Brain microvascular endothelial cell (primary cell): Measurements from ENCODE around the gene BRME1.

Experiments
- DNase-seq: peaks from one replicate; pipeline ENCODE4 v3.0.0-alpha.2; 2020
- H3K27ac ChIP-seq: fragments of 250-450 bp; sonication (Bioruptor Pico); 2 replicates; pipeline ENCODE4 v1.5.1; 2020; ENCODE audit warnings: mild to moderate bottlenecking, moderate library complexity
- H3K27me3 ChIP-seq: fragments of 250-450 bp; sonication (Bioruptor Pico); replicated peaks from 2 replicates; pipeline ENCODE4 v1.5.1; 2020; ENCODE audit warnings: mild to moderate bottlenecking
- H3K36me3 ChIP-seq: fragments of 250-450 bp; sonication (Bioruptor Pico); replicated peaks from 2 replicates; pipeline ENCODE4 v1.5.1; 2020; ENCODE audit warnings: mild to moderate bottlenecking
- H3K4me3 ChIP-seq: 2 replicates; pipeline ENCODE4 v1.5.1; 2011; ENCODE audit warnings: low read depth, mild to moderate bottlenecking, control low read depth, low read length, moderate library complexity
- in situ Hi-C: cut with HindIII; loops from 2 replicates; pipeline ENCODE4 v1.10.0; 2017; ENCODE audit warnings: low sequenced_read_pairs, low pct_ligation_motif_present
- TF ChIP-seq, protein P1 (sequence below): IDR thresholded peaks from 2 replicates; pipeline ENCODE4 v1.5.1; 2011; ENCODE audit warnings: low read depth, mild to moderate bottlenecking, moderate library complexity, low read length, control low read depth, inconsistent platforms; ENCODE audit errors: missing control alignments

Gene BRME1

DNA sequence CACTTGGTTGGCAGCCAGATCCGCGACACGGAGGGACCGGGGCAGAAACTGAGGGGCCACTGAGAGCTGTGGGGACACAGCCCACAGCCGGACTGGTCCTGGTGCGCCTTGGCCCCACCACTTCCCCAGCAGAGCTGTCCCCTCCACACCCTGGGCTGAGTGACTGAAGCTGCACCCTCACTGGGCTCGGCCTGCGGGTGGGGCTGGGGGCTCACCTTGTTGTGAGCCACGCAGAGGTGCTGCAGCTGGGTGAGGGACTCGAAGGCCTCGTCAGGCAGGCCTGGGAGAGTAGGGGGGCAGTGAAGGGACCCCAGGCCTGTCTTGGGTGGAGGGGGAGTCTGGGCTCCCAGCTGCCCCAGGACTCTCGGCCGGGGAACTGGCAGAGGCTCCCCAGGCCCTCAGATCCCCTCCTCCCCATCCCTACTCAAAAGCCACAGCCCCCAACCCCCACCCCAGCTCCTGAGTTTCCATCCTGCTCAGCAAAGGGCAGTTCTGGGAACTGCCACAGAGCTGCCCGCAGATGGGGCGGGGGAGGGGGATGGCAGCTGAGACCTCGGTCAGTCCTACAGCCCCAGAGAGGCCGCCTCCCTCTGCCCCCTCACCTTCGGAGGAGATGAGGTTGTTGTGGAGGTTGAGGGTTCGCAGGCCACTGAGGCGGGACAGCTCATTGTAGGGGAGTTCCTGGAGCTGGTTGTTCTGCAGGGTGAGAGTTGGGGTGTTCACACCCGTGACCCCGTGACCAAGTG lies 30.0 kb upstream of the BRME1 start:
- in situ Hi-C loops, result no loop called here
- no peak overlapping the region for H3K27ac ChIP-seq
- no peaks in the 10 kb centered on the region for H3K36me3 ChIP-seq
- no peak for DNase-seq
- H3K27me3 ChIP-seq, result no peaks in the 10 kb centered on the region
- H3K4me3 ChIP-seq, result no peak overlapping the region
- TF ChIP-seq, protein P1, sequence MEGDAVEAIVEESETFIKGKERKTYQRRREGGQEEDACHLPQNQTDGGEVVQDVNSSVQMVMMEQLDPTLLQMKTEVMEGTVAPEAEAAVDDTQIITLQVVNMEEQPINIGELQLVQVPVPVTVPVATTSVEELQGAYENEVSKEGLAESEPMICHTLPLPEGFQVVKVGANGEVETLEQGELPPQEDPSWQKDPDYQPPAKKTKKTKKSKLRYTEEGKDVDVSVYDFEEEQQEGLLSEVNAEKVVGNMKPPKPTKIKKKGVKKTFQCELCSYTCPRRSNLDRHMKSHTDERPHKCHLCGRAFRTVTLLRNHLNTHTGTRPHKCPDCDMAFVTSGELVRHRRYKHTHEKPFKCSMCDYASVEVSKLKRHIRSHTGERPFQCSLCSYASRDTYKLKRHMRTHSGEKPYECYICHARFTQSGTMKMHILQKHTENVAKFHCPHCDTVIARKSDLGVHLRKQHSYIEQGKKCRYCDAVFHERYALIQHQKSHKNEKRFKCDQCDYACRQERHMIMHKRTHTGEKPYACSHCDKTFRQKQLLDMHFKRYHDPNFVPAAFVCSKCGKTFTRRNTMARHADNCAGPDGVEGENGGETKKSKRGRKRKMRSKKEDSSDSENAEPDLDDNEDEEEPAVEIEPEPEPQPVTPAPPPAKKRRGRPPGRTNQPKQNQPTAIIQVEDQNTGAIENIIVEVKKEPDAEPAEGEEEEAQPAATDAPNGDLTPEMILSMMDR, result no peak

DNA sequence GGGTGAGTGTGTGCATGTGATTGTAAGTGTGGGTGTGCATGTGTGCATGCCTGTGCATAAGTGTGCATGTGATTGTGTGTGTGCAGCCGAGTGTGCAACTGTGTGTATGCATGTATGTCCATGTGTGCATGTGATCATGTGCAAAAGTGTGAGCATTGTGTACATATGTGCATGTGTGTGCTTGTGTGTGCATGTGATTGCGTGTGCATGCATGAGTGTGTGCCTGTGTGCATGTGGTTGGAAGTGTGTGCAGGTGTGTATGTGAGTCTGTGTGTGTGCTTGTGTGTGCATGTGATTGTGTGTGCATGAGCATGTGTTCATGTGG lies 28.8 kb upstream of the BRME1 start:
- Histone ChIP-seq H3K4me3 (no peak overlapping the region), H3K27ac (no peak overlapping the region), H3K27me3 (no peaks in the 10 kb centered on the region), H3K36me3 (no peaks in the 10 kb centered on the region)
- TF ChIP-seq, protein P1, result no peak
- DNase-seq, result no peak
- in situ Hi-C loops, result no loop called here

DNA sequence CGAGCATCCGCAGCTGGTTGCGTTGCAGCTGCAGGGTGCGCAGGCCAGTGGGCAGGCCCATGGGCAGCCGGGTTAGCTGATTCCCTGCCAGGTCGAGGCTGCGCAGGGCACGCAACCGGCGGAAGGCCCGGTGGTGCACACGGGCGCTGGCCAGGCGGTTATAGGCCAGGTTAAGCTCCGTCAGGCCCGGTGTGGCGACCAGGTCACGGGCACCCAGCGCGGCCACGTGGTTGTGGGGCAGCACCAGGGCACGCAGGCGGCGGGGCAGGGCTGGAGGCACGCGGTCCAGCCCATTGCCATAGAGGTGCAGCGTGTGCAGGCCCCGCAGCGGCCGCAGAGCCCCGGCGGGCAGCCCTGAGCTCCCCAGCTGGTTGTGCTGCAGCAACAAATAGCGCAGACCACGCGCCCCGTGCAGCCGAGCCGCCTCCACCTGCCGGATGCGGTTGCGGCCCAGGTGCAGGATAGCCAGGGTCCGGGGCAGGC lies 27.0 kb upstream of the BRME1 start:
- no peak overlapping the region for H3K4me3 ChIP-seq
- TF ChIP-seq, protein P1, result no peak
- no peak overlapping the region for H3K27ac ChIP-seq
- no peak for DNase-seq
- in situ Hi-C loops, result no loop called here
- no peaks in the 10 kb centered on the region for H3K36me3 ChIP-seq
- H3K27me3 ChIP-seq, result no peaks in the 10 kb centered on the region

DNA sequence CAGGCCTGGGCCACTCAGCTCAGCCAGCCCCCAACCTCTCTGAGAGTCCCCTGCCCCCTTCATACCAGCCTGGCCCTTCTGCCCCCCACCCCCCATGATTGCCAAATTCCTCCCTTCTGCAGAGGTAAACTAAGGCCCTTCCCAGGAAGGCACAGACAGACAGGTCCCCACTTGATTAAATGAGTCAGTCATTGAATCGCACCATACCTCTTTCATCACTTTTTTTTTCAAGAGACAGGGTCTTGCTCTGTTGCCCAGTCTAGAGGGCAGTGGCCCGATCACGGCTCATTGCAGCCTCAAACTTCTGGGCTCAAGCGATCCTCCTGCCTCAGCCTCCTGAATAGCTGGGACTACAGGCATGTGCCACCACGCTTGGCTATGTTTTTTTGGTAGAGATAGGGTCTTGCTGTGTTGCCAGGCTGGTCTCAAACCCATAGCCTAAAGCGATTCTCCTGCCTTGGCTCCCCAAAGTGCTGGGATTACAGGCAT lies 26.3 kb upstream of the BRME1 start:
- no peak for DNase-seq
- no peak overlapping the region for H3K4me3 ChIP-seq
- TF ChIP-seq, protein P1, result no peak
- no peak overlapping the region for H3K27ac ChIP-seq
- in situ Hi-C loops, result no loop called here
- no peaks in the 10 kb centered on the region for H3K27me3 ChIP-seq
- H3K36me3 ChIP-seq, result no peaks in the 10 kb centered on the region

DNA sequence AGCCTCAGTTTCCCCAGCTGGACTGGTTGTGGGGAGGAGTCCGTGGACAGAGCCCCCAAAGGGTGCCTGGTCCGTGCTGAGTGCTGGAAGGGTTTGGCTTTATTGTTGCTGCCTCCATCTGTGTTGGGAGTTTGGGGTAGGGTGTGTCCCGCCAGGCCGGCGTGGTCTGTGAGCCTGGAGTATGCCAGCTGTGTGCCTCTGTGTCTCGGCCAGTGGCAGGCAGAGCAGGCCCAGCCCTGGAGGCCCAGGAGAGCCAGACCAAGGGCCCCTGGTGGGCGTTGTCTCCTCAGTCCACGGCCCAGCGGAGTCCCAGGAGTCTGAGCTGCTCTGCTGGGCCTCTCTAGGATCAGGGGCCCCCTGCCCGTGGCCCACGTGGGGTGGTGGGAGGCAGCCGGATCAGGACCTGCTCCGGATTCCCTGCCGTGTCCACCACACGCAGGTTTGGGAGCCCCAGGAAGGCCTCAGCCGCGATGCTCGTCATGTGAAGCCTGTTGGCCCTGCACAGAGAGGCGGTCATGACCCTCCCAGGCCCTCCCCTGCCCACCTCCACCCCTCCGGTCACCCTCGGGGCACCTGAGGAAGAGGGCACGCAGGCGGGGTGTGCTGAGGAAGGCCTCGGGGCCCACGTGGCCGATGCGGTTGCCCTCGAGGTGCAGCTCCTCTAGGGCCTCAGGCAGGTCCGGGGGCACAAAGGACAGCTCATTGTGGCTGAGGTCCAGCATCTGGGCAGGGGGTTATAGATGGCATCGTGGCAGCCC lies 25.7 kb upstream of the BRME1 start:
- H3K4me3 ChIP-seq, result no peak overlapping the region
- peaks cover 2% of the 10 kb centered on the region for H3K36me3 ChIP-seq
- in situ Hi-C loops, result no loop called here
- DNase-seq, result no peak
- no peak overlapping the region for H3K27ac ChIP-seq
- TF ChIP-seq, protein P1, result no peak
- no peaks in the 10 kb centered on the region for H3K27me3 ChIP-seq
